Measurements from ENCODE around the gene PCBP3. TPM values are rescaled to one million over a fixed set of nuclear protein-coding genes. Genes with fewer than 3 reads are reported as not detected.
"Not testable (repeated sequence)": the region's sequence is repeated elsewhere in the genome, so short reads cannot be mapped to it uniquely, and the experiment has no call there.

The PCBP3 gene
- total RNA-seq, 2 donors from 2014 or later, result 2.3 to 2.5 TPM

GRCh38 chr21:45943630-45944540 lies 300.4 kb downstream of the PCBP3 start:
- intact Hi-C loops (cut with DNase I, micrococcal nuclease), result no loop called here
- no peak for ATAC-seq

GRCh38 chr21:45944601-45945000 lies 301.1 kb downstream of the PCBP3 start:
- intact Hi-C loops (cut with DNase I, micrococcal nuclease), result no loop called here
- ATAC-seq (no peak), DNase-seq (no peak)

More at GRCh38 chr21:45943630-45944540, 300.4 kb downstream of the PCBP3 start:
- no peak for DNase-seq

GRCh38 chr21:45945066-45945867 lies 301.7 kb downstream of the PCBP3 start:
- no peak for DNase-seq
- intact Hi-C loops (cut with DNase I, micrococcal nuclease), result no loop called here
- no peak for ATAC-seq

- intact Hi-C loops (cut with DNase I, micrococcal nuclease), result no loop called here
- DNase-seq (no peak), ATAC-seq (no peak)
Measured at GRCh38 chr21:45945868-45946210, 302.3 kb downstream of the PCBP3 start.

GRCh38 chr21:45947296-45947695 lies 303.8 kb downstream of the PCBP3 start:
- DNase-seq (no peak), ATAC-seq (no peak)
- intact Hi-C loops (cut with DNase I, micrococcal nuclease), result no loop called here

GRCh38 chr21:45947716-45948255 lies 304.3 kb downstream of the PCBP3 start:
- intact Hi-C loops (cut with DNase I, micrococcal nuclease), result no loop called here
- DNase-seq (no peak), ATAC-seq (no peak)

GRCh38 chr21:45948576-45949141 lies 305.1 kb downstream of the PCBP3 start:
- intact Hi-C loops (cut with DNase I, micrococcal nuclease), result no loop called here
- no peak for DNase-seq
- ATAC-seq, result no peak

GRCh38 chr21:45949928-45950739 lies 306.6 kb downstream of the PCBP3 start:
- ATAC-seq (no peak), DNase-seq (no peak)
- intact Hi-C loops (cut with DNase I, micrococcal nuclease), result no loop called here

GRCh38 chr21:45950740-45951515 lies 307.4 kb downstream of the PCBP3 start:
- peak; percentile 64 for ATAC-seq
- intact Hi-C loops (cut with DNase I, micrococcal nuclease), result no loop called here
- DNase-seq, result peak; percentile 40 to 54

GRCh38 chr21:45951676-45952075 lies 308.2 kb downstream of the PCBP3 start:
- ATAC-seq, result no peak
- intact Hi-C loops (cut with DNase I, micrococcal nuclease), result no loop called here
- no peak for DNase-seq

- ATAC-seq; intact Hi-C loops (cut with DNase I, micrococcal nuclease): not testable (repeated sequence)
Measured at GRCh38 chr21:45952527-45952926, 309.0 kb downstream of the PCBP3 start.

GRCh38 chr21:45952974-45953373 lies 309.4 kb downstream of the PCBP3 start:
- ATAC-seq (no peak), DNase-seq (no peak)
- intact Hi-C loops (cut with DNase I, micrococcal nuclease), result no loop called here

More at GRCh38 chr21:45952527-45952926, 309.0 kb downstream of the PCBP3 start:
- not testable (repeated sequence) for DNase-seq

GRCh38 chr21:45954261-45954660 lies 310.7 kb downstream of the PCBP3 start:
- intact Hi-C loops (cut with DNase I, micrococcal nuclease), result no loop called here
- DNase-seq, result no peak
- no peak for ATAC-seq

GRCh38 chr21:45954921-45955320 lies 311.4 kb downstream of the PCBP3 start:
- DNase-seq (no peak), ATAC-seq (no peak)
- intact Hi-C loops (cut with DNase I, micrococcal nuclease), result no loop called here

- intact Hi-C loops (cut with DNase I, micrococcal nuclease), result no loop called here
- no peak for ATAC-seq
- no peak for DNase-seq
Measured at GRCh38 chr21:45957551-45957950, 314.0 kb downstream of the PCBP3 start.

- ATAC-seq, result no peak
- no peak for DNase-seq
- intact Hi-C loops (cut with DNase I, micrococcal nuclease), result no loop called here
Measured at GRCh38 chr21:45957981-45958600, 314.6 kb downstream of the PCBP3 start.

GRCh38 chr21:45959182-45959581 lies 315.7 kb downstream of the PCBP3 start:
- intact Hi-C loops (cut with DNase I, micrococcal nuclease), result no loop called here
- ATAC-seq (no peak), DNase-seq (no peak)
